NCI-H526 treated with DMSO at 0.1 percent for 48 hours (cell line): ENCODE data around the gene ADAR.

Experiments used
- DNase-seq: peaks from one replicate; lab custom pipeline; 2025; lab: John Stamatoyannopoulos, UW

Gene ADAR

GRCh38 chr1:154584267-154584994, 23.6 kb downstream of the ADAR start:
- DNase-seq = no peak

GRCh38 chr1:154583773-154584172, 24.2 kb downstream of the ADAR start:
- no peak for DNase-seq

GRCh38 chr1:154582885-154583284, 25.1 kb downstream of the ADAR start:
- DNase-seq = no peak

- DNase-seq = no peak
Measured at GRCh38 chr1:154581766-154582165, 26.2 kb downstream of the ADAR start.

- DNase-seq = no peak
Measured at GRCh38 chr1:154579374-154579773, 28.6 kb downstream of the ADAR start.

GRCh38 chr1:154578058-154578418, 29.9 kb downstream of the ADAR start:
- no peak for DNase-seq

GRCh38 chr1:154577346-154578057, 30.5 kb downstream of the ADAR start:
- no peak for DNase-seq

- no peak for DNase-seq
Measured at GRCh38 chr1:154575951-154576566, 31.9 kb downstream of the ADAR start.

GRCh38 chr1:154575147-154575927, 32.6 kb downstream of the ADAR start:
- no peak for DNase-seq

GRCh38 chr1:154574716-154575115, 33.3 kb downstream of the ADAR start:
- DNase-seq = peak; percentile 98

GRCh38 chr1:154573168-154573510, 34.8 kb downstream of the ADAR start:
- no peak for DNase-seq

GRCh38 chr1:154572468-154573167, 35.4 kb downstream of the ADAR start:
- no peak for DNase-seq

GRCh38 chr1:154571964-154572288, 36.1 kb downstream of the ADAR start:
- no peak for DNase-seq

GRCh38 chr1:154571244-154571963, 36.6 kb downstream of the ADAR start:
- no peak for DNase-seq

GRCh38 chr1:154568157-154568815, 39.7 kb downstream of the ADAR start:
- DNase-seq = no peak

GRCh38 chr1:154567386-154568156, 40.4 kb downstream of the ADAR start, which contains the start of gene CHRNB2:
CHRNB2 (plus strand) TSS chr1:154567778; CDS start chr1:154568045, 267 bp downstream.
- DNase-seq = peak; percentile 92

- DNase-seq = no peak
Measured at GRCh38 chr1:154565876-154566275, 42.1 kb downstream of the ADAR start.

- DNase-seq = peak; percentile 98
Measured at GRCh38 chr1:154559466-154560044, 48.4 kb downstream of the ADAR start.

- peak; percentile 100 for DNase-seq
Measured at GRCh38 chr1:154558720-154559465, 49.1 kb downstream of the ADAR start.
